SK-N-SH (cell line): ENCODE results near the gene CASP8. TPM values are rescaled to one million over a fixed set of nuclear protein-coding genes. Genes with fewer than 3 reads are reported as not detected.

Experiments used
- CTCF ChIA-PET: fragments of 300-600, 350-600 bp; formaldehyde crosslinking; extraction: SDS; loops from one replicate; lab custom pipeline; 2021; lab: Yijun Ruan, JAX
- POLR2A ChIA-PET: fragments of 350-600 bp; sonication (Branson Sonifier 250); formaldehyde crosslinking; extraction: SDS; loops from one replicate; lab custom pipeline; 2020; ENCODE audit warnings: antibody characterized with exemption, inconsistent platforms; lab: Yijun Ruan, JAX
- DNase-seq: peaks from one replicate; pipeline ENCODE4 v3.0.0; 2012
- H2AFZ ChIP-seq: fragments of 200-600 bp; sonication (generic); 2 replicates; pipeline ENCODE4 v1.8.1; 2016; ENCODE audit warnings: antibody characterized with exemption, mild to moderate bottlenecking, low read depth
- H3F3A ChIP-seq: fragments of 200-600 bp; sonication (generic); replicated peaks from 2 replicates; pipeline ENCODE3; 2016; ENCODE audit warnings: antibody characterized with exemption, mild to moderate bottlenecking; ENCODE audit not compliant: insufficient read depth
- H3K27ac ChIP-seq, 2 experiments: fragments of 200-500 bp in 1 of 2; fragments of 200-600 bp in 1 of 2; sonication (Bioruptor generic) in 1 of 2; sonication (generic), shearing (Covaris generic) in 1 of 2; 2 replicates each; pipeline versions ENCODE4 v1.5.1 to v1.6.1; 2014 to 2016; ENCODE audit warnings: low read depth in 2 of 2, inconsistent platforms in 1 of 2, low read length in 1 of 2, mild to moderate bottlenecking in 1 of 2, mixed read lengths in 1 of 2
- H3K27me3 ChIP-seq: fragments of 200-600 bp; sonication (generic), shearing (Covaris generic); 2 replicates; pipeline ENCODE4 v1.6.1; 2016; ENCODE audit warnings: mixed run types; ENCODE audit not compliant: insufficient read depth
- H3K36me3 ChIP-seq, 2 experiments: fragments of 200-500 bp in 1 of 2; fragments of 200-600 bp in 1 of 2; sonication (Bioruptor generic) in 1 of 2; sonication (generic) in 1 of 2; replicated peaks in 1 of 2; 2 replicates each; pipeline versions ENCODE3 to v1.5.1; 2014 to 2016; ENCODE audit warnings: low read length in 1 of 2, mild to moderate bottlenecking in 1 of 2; ENCODE audit not compliant: insufficient read depth in 2 of 2, control insufficient read depth in 1 of 2
- H3K4me1 ChIP-seq, 2 experiments: fragments of 200-500 bp in 1 of 2; fragments of 200-600 bp in 1 of 2; sonication (Bioruptor generic) in 1 of 2; sonication (generic), shearing (Covaris generic) in 1 of 2; 2 replicates each; pipeline versions ENCODE4 v1.5.1 to v1.6.1; 2014 to 2016; ENCODE audit warnings: low read depth in 1 of 2, low read length in 1 of 2, mixed run types in 1 of 2; ENCODE audit not compliant: insufficient read depth in 2 of 2, control insufficient read depth in 1 of 2
- H3K4me2 ChIP-seq: fragments of 200-600 bp; sonication (generic), shearing (Covaris generic); 2 replicates; pipeline ENCODE4 v1.6.1; 2017; ENCODE audit warnings: mixed run types
- H3K4me3 ChIP-seq, 2 experiments: fragments of 200-500 bp in 1 of 2; fragments of 200-600 bp in 1 of 2; sonication (Bioruptor generic) in 1 of 2; sonication (generic), shearing (Covaris generic) in 1 of 2; 2 replicates each; pipeline versions ENCODE4 v1.5.1 to v1.8.1; 2014 to 2016; ENCODE audit warnings: low read depth in 2 of 2, inconsistent platforms in 1 of 2, low read length in 1 of 2, mild to moderate bottlenecking in 1 of 2, mixed read lengths in 1 of 2, moderate library complexity in 1 of 2
- H3K79me2 ChIP-seq: fragments of 200-600 bp; sonication (generic); 2 replicates; pipeline ENCODE4 v1.8.1; 2017; ENCODE audit warnings: mild to moderate bottlenecking; ENCODE audit not compliant: insufficient read depth
- H3K9ac ChIP-seq: fragments of 200-600 bp; sonication (generic); 2 replicates; pipeline ENCODE4 v1.6.1; 2017; ENCODE audit warnings: mixed run types
- H3K9me2 ChIP-seq: fragments of 200-600 bp; sonication (generic); 2 replicates; pipeline ENCODE4 v1.6.1; 2017; ENCODE audit warnings: mixed run types
- H3K9me3 ChIP-seq: fragments of 200-600 bp; sonication (generic); 2 replicates; pipeline ENCODE4 v1.6.1; 2017; ENCODE audit warnings: mixed run types, mild to moderate bottlenecking, moderate library complexity
- H4K20me1 ChIP-seq: fragments of 200-600 bp; sonication (generic); 2 replicates; pipeline ENCODE4 v1.6.1; 2017; ENCODE audit warnings: mild to moderate bottlenecking, mixed run types; ENCODE audit not compliant: insufficient read depth
- ELF1 ChIP-seq: IDR thresholded peaks from 2 replicates; pipeline ENCODE4 v1.4.0; 2012
- EP300 ChIP-seq, 2 experiments: IDR thresholded peaks; 2 replicates each; pipeline versions ENCODE4 v1.4.0 to v1.6.1; 2012; ENCODE audit warnings: borderline replicate concordance in 1 of 2, low read depth in 1 of 2, low read length in 1 of 2
- GATA2 ChIP-seq: sonication (generic); formaldehyde crosslinking; IDR thresholded peaks from 2 replicates; pipeline ENCODE4 v1.5.0; 2020; ENCODE audit warnings: mild to moderate bottlenecking, missing genetic modification reagents
- JUND ChIP-seq: IDR thresholded peaks from 2 replicates; pipeline ENCODE4 v1.4.0; 2012
- MEF2A ChIP-seq: IDR thresholded peaks from 2 replicates; pipeline ENCODE4 v1.4.0; 2012; ENCODE audit warnings: low read depth, borderline replicate concordance
- MXI1 ChIP-seq: IDR thresholded peaks from 2 replicates; pipeline ENCODE4 v1.6.1; 2012; ENCODE audit warnings: mild to moderate bottlenecking, low read depth, low read length, improper control_type of control experiment
- NRF1 ChIP-seq: IDR thresholded peaks from 2 replicates; pipeline ENCODE4 v1.6.1; 2012; ENCODE audit warnings: low read depth, mild to moderate bottlenecking, low read length
- RAD21 ChIP-seq: IDR thresholded peaks from 2 replicates; pipeline ENCODE4 v1.6.1; 2012; ENCODE audit warnings: mild to moderate bottlenecking, low read length
- RFX5 ChIP-seq: IDR thresholded peaks from 2 replicates; pipeline ENCODE4 v1.6.1; 2012; ENCODE audit warnings: mild to moderate bottlenecking, improper control_type of control experiment, low read length
- RXRA ChIP-seq: IDR thresholded peaks from 2 replicates; pipeline ENCODE4 v1.4.0; 2012; ENCODE audit warnings: low read depth, mild to moderate bottlenecking, borderline replicate concordance
- TAF1 ChIP-seq: IDR thresholded peaks from 2 replicates; pipeline ENCODE4 v1.6.1; 2012; ENCODE audit warnings: low read depth, mild to moderate bottlenecking, low read length, moderate library complexity, borderline replicate concordance
- TCF12 ChIP-seq: IDR thresholded peaks from 2 replicates; pipeline ENCODE4 v1.4.0; 2012
- WGBS: methylation state at CpG from one replicate; pipeline ENCODE4 v1.1.6; 2017; ENCODE audit warnings: low lambda C conversion rate; 5-methylcytosine and 5-hydroxymethylcytosine counted together
- polyA plus RNA-seq, 3 experiments: library from polyadenylated mRNA; depleted of rRNA; stranded (reverse); fragments of >200 nt; gene quantifications; 2 replicates each; pipeline ENCODE4 v1.2.3, GENCODE V29; 2012
- TF ChIP-seq, protein P1 (sequence below): fragments of 150-350 bp; IDR thresholded peaks from 2 replicates; pipeline ENCODE4 v1.6.1; 2016; ENCODE audit warnings: mild to moderate bottlenecking, low read depth, low read length
- TF ChIP-seq, protein P2 (sequence below): IDR thresholded peaks from 2 replicates; pipeline ENCODE4 v1.4.0; 2012; ENCODE audit warnings: low read depth, borderline replicate concordance
- TF ChIP-seq, protein P3 (sequence below): fragments of 150-350 bp; IDR thresholded peaks from 2 replicates; pipeline ENCODE4 v1.6.1; 2017; ENCODE audit warnings: antibody characterized with exemption, low read length, low read depth, borderline replicate concordance

Gene CASP8
- polyA plus RNA-seq, 1 of the 3 experiments (the other 2 are of a cell fraction), result 13.1 TPM

DNA sequence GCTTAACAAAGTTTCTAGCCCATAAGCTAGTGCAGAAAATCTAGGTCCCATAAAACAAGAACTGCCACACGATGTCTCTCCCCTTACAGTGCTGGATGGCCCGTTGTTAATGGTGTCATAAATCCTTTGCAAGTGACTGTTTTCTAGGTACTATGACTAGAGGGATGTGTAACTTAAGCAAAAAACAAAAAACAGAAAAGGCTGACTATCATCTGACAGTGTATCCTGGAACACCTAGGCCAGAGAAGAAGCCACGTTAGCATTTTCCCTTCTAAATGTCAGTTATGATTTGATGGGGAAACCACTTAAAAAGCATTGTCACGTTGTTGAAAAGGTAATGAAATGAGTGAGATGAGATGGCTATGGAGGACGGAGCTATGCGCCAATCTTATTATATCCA is 2.4 kb downstream of the CASP8 start (continued):
- no peak for TF ChIP-seq TAF1
- TF ChIP-seq TCF12, result no peak
- TF ChIP-seq, protein P1, sequence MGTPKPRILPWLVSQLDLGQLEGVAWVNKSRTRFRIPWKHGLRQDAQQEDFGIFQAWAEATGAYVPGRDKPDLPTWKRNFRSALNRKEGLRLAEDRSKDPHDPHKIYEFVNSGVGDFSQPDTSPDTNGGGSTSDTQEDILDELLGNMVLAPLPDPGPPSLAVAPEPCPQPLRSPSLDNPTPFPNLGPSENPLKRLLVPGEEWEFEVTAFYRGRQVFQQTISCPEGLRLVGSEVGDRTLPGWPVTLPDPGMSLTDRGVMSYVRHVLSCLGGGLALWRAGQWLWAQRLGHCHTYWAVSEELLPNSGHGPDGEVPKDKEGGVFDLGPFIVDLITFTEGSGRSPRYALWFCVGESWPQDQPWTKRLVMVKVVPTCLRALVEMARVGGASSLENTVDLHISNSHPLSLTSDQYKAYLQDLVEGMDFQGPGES, result no peak

DNA sequence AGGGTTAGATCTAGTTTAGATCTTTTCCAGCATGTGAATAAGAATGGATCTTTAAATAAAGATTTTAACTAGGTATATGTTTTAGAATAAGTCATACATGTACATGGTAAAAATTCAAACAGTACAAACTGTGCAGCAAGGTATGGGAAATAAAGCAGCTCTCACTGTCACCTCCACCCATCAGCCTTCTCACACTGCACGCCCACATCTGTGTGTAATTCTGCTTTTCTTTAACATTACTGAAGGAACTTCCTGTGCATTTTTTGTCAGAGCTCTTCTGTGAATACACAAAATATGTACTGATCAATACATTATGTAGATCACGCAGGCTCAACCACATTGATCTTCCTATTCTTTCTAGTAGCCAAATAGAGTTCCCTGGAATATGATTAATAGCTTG is 3.4 kb downstream of the CASP8 start:
- Histone ChIP-seq H3K9me3 (no peaks in the 10 kb centered on the region), H3K9me2 (no peaks in the 10 kb centered on the region), H3K9ac (no peak overlapping the region), H3K4me2 (no peak overlapping the region), H4K20me1 (no peaks in the 10 kb centered on the region), H3K4me3 (no peak overlapping the region), H3F3A (peaks cover 5% of the 10 kb centered on the region), H3K79me2 (peaks cover 38% of the 10 kb centered on the region), H2AFZ (no peak overlapping the region), H3K36me3 (peaks cover 0 to 5% of the 10 kb centered on the region in 2 experiments), H3K4me1 (peaks cover 0 to 15% of the 10 kb centered on the region in 2 experiments; a peak in 2 of 4 replicates), H3K27me3 (no peaks in the 10 kb centered on the region), H3K27ac (no peak overlapping the region)
- no peak for DNase-seq
- WGBS, result 87% methylated on average over 2 of the region's 2 CpGs
- ChIA-PET CTCF (interaction anchor here (1.2 kb wide), 1 partner anchor 493 kb away, joined by 3 read pairs; no protein-coding TSS in a partner anchor), POLR2A (no interaction called here)
- no peak for TF ChIP-seq MXI1
- TF ChIP-seq, protein P2, sequence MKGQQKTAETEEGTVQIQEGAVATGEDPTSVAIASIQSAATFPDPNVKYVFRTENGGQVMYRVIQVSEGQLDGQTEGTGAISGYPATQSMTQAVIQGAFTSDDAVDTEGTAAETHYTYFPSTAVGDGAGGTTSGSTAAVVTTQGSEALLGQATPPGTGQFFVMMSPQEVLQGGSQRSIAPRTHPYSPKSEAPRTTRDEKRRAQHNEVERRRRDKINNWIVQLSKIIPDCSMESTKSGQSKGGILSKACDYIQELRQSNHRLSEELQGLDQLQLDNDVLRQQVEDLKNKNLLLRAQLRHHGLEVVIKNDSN, result no peak
- TF ChIP-seq NRF1, result no peak
- no peak for TF ChIP-seq MEF2A
- no peak for TF ChIP-seq EP300 (IDR thresholded peaks at IDR 0.05; ENCODE audit: borderline replicate concordance in 1 of 2, low read depth in 1 of 2, low read length in 1 of 2)
- no peak for TF ChIP-seq RAD21
- TF ChIP-seq RFX5, result no peak
- TF ChIP-seq RXRA, result no peak
- TF ChIP-seq ELF1, result no peak
- no peak for TF ChIP-seq JUND
- TF ChIP-seq GATA2 (CRISPR knock-in tag), result no peak
- TF ChIP-seq TAF1, result no peak
- TF ChIP-seq, protein P3, sequence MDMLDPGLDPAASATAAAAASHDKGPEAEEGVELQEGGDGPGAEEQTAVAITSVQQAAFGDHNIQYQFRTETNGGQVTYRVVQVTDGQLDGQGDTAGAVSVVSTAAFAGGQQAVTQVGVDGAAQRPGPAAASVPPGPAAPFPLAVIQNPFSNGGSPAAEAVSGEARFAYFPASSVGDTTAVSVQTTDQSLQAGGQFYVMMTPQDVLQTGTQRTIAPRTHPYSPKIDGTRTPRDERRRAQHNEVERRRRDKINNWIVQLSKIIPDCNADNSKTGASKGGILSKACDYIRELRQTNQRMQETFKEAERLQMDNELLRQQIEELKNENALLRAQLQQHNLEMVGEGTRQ, result no peak
